ES-I3 (cell line): ENCODE results near the gene FKBP9.
"Not testable (repeated sequence)": the region's sequence is repeated elsewhere in the genome, so short reads cannot be mapped to it uniquely, and the experiment has no call there.

ENCODE experiments used
- H3K36me3 ChIP-seq: 2 replicates; pipeline ENCODE4 v1.6.1; 2013; ENCODE audit warnings: mild to moderate bottlenecking, low read length, control low read depth, moderate library complexity; ENCODE audit not compliant: insufficient read depth
- H3K4me1 ChIP-seq: 2 replicates; pipeline ENCODE4 v1.6.1; 2013; ENCODE audit warnings: mild to moderate bottlenecking, control low read depth, low read length; ENCODE audit not compliant: insufficient read depth
- H3K9ac ChIP-seq: 2 replicates; pipeline ENCODE4 v1.6.1; 2013; ENCODE audit warnings: low read depth, mild to moderate bottlenecking, low read length, moderate library complexity
- H3K9me3 ChIP-seq: 2 replicates; pipeline ENCODE4 v1.6.1; 2013; ENCODE audit warnings: mild to moderate bottlenecking, low read length, moderate library complexity; ENCODE audit not compliant: control insufficient read depth, insufficient read depth

Gene FKBP9

DNA sequence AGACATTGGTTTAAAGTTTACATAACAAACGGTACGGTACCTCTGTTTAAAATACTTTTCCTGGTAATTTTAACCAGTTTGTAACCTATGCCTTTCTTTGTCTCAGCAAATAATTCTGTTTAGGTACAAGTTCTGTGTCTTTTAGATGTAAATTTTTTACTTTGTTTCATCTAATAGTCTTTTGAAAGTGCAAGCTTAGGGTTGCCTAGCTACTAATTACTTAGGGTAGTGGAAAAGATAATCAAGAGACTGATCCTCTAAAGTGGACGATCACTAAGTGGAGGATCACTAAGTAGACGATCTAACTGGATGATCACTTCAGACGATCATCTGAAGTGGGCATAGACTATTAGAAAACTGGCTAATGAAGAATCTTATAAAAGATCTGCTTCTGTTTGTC, 16.1 kb upstream of the FKBP9 start:
- H3K9me3 ChIP-seq: peaks cover 4% of the 10 kb centered on the region; the same call in 1 of the 2 replicates
- no peaks in the 10 kb centered on the region for H3K4me1 ChIP-seq
- H3K36me3 ChIP-seq: no peaks in the 10 kb centered on the region
- H3K9ac ChIP-seq: no peak overlapping the region

- peaks cover 4% of the 10 kb centered on the region; the same call in 1 of the 2 replicates for H3K9me3 ChIP-seq
- no peaks in the 10 kb centered on the region for H3K36me3 ChIP-seq
- peak overlapping the region; percentile 63; the same call in 1 of the 2 replicates for H3K9ac ChIP-seq
- no peaks in the 10 kb centered on the region for H3K4me1 ChIP-seq
Measured at GRCh38 chr7:32941681-32942414, 15.4 kb upstream of the FKBP9 start.

GRCh38 chr7:32942415-32943251, 14.6 kb upstream of the FKBP9 start:
- peaks cover 4% of the 10 kb centered on the region; the same call in 1 of the 2 replicates for H3K9me3 ChIP-seq
- no peaks in the 10 kb centered on the region for H3K36me3 ChIP-seq
- H3K9ac ChIP-seq: peak overlapping the region; percentile 63
- no peaks in the 10 kb centered on the region for H3K4me1 ChIP-seq

DNA sequence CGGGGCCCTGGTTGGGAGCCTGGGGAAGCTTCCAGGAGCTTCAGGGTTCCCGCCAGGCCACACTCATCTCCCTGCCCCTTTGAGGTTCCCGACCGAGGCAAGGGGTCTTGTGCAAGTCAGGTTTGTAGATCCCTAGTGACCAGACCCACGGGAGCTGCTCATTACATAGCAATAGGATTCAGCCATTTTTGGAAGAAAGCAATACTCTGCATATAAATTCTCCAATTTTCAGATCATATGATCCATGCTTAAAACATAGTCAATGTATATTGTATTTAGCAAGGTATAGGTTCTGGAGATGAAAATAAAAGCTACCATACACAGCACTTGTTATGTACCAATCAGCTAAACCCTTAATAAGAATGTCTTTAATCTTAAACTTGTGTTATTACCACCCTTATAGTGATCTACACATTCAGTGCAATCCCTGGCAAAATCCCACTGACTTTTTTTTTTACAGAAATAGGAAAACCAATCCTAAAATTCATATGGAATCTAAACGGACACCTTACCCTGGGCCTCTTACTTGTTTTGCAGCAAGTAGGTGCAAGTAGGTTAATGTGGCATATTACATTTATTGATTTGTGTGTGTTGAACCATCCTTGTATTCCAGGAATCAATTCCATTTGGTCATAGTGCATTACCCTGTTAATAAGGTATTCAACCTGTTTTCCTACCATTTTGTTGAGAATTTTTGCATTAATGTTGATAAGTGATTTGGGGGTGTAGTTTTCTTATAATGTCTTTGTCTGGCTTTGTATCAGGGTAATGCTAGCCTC, 13.8 kb upstream of the FKBP9 start:
- no peaks in the 10 kb centered on the region for H3K4me1 ChIP-seq

DNA sequence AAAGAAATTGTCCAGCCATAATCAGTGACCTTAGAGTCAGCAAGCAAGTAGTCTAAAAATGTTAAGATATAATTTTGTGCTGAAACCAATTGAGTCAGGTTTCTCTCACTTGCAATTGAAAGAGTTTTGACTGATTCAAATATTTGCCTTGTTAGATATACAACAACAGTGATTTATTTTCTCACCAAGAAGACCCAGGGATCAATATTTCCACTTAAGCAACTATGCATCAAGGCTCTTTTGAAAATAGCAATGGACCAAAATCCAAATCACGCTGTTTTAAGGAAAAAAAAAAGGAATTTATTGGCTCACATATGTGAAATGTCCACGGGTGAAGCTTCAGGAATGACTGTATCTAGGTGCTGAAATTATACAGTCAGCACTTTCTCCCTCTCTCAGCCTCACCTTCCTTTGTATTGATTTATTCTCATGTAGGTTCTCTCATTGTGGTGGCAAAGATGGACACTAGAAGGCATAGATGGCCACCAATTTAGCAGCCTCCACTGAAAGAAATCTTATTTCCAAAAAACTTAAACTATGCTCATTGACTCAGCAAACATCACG, 9.7 kb upstream of the FKBP9 start:
- no peaks in the 10 kb centered on the region for H3K4me1 ChIP-seq
- no peak overlapping the region for H3K9ac ChIP-seq
- H3K9me3 ChIP-seq: peaks cover 10% of the 10 kb centered on the region

More for the DNA sequence above, 13.8 kb upstream of the FKBP9 start:
- Histone ChIP-seq H3K9ac (peak overlapping the region; percentile 63; the same call in 1 of the 2 replicates), H3K36me3 (no peaks in the 10 kb centered on the region), H3K9me3 (peaks cover 7% of the 10 kb centered on the region; the same call in 1 of the 2 replicates)

DNA sequence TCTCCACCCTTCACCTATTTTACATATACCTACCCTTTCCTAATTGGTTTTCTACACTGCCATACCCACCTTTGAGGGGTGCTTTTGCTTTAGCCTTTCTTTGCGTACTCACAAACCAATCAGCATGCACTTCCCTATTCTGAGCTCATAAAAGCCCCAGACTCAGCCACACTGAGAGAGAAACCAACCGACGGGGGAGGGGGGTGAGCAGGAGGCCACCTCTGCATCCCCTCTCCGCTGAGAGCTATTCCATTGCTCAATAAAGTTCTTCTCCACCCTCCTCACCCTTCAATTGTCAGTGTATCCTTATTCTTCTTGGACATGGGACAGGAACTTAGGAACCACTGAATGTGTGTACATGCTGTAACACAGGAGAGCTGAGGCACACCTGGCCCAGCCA, 9.0 kb upstream of the FKBP9 start:
- Histone ChIP-seq H3K36me3 (no peaks in the 10 kb centered on the region), H3K4me1 (no peaks in the 10 kb centered on the region), H3K9me3 (peaks cover 10% of the 10 kb centered on the region), H3K9ac (no peak overlapping the region)

More for the DNA sequence above, 9.7 kb upstream of the FKBP9 start:
- H3K36me3 ChIP-seq: no peaks in the 10 kb centered on the region

DNA sequence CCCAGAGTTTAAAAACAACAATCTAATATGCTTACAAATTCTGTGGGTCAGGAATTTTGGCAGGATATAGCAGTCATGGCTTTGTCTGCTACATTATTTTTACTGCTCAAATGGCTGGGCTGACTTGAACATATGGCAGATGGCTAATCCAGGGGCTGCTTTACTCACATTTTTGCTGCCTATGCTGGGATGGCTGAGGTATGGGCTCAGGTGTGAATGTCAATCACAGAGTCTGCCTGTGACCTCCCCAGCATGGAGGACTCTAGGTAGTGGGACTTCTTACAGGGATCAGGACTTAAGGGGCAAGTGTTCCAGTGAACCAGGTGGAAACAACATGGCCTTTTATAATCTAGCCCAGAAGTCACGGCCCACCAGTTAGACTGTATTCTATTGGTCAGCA, 4.4 kb upstream of the FKBP9 start:
- Histone ChIP-seq H3K36me3 (no peaks in the 10 kb centered on the region), H3K4me1 (no peaks in the 10 kb centered on the region), H3K9ac (no peak overlapping the region), H3K9me3 (peaks cover 6% of the 10 kb centered on the region; the same call in 1 of the 2 replicates)

- Histone ChIP-seq H3K4me1 (no peaks in the 10 kb centered on the region), H3K36me3 (no peaks in the 10 kb centered on the region), H3K9me3 (no peaks in the 10 kb centered on the region), H3K9ac (peak overlapping the region; percentile 71)
Measured at GRCh38 chr7:32958046-32959025, 1.1 kb downstream of the FKBP9 start.

- not testable (repeated sequence) for H3K36me3 ChIP-seq, H3K9me3 ChIP-seq, H3K9ac ChIP-seq, H3K4me1 ChIP-seq
Measured at GRCh38 chr7:32963880-32964301, 6.7 kb downstream of the FKBP9 start.

- H3K9me3 ChIP-seq, H3K4me1 ChIP-seq, H3K9ac ChIP-seq, H3K36me3 ChIP-seq: not testable (repeated sequence)
Measured at GRCh38 chr7:32964461-32965159, 7.4 kb downstream of the FKBP9 start.

DNA sequence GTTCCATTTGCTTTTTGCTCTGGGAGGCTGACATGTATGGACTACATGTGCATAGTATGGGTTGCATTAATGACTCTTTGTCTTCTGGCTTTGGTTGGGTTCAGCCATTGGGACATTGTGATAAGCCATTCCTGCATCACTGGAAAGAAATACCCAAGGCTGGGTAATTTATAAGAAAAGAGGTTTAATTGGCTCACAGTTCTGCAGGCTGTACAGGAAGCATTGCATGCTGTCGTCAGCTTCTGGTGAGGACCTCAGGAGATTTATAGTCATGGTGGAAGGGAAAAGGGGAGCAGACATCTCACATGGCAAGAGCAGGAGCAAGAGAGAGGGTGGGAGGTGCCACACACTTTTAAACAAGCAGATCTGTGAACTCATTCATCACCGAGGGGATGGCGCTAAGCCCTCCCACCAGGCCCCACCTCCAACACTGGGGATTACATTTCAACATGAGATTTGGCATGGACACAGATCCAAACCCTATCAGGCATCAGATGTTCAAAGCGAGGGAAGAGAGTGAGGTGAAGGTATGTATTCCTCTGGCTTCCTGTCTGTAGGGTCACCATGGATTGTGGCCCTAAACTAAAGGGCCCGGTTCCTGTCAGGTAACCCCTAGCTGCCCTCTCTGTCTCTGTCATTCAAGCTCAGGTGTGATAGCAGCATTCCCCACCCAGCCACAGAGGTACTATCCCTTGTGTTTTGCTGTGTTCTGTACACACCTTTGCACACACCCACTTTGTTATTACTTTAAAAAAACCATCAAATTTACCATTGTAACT, 9.4 kb downstream of the FKBP9 start:
- H3K36me3 ChIP-seq, H3K9ac ChIP-seq, H3K4me1 ChIP-seq, H3K9me3 ChIP-seq: not testable (repeated sequence)

- H3K9ac ChIP-seq, H3K9me3 ChIP-seq, H3K4me1 ChIP-seq, H3K36me3 ChIP-seq: not testable (repeated sequence)
Measured at GRCh38 chr7:32967268-32967582, 10.0 kb downstream of the FKBP9 start.
